ENCODE data around the gene TARM1.
A peak's percentile ranks its signal among the peaks of the same experiment; 100 is the strongest.
"Not testable (repeated sequence)": the region's sequence is repeated elsewhere in the genome, so short reads cannot be mapped to it uniquely, and the experiment has no call there.

The TARM1 gene

GRCh38 chr19:54107876-54108490 is 26.8 kb upstream of the TARM1 start:
- TF ChIP-seq CTCF (IDR thresholded peaks at IDR 0.05): no peak
- DNase-seq (ENCODE audit: low spot score): peak; percentile 47
- Histone ChIP-seq H3K4me3 (no peak overlapping the region), H3K27ac (no peak overlapping the region)

GRCh38 chr19:54106716-54107115 is 25.6 kb upstream of the TARM1 start:
- Histone ChIP-seq H3K27ac (no peak overlapping the region), H3K4me3 (no peak overlapping the region)
- TF ChIP-seq CTCF (IDR thresholded peaks at IDR 0.05): no peak
- no peak for DNase-seq (ENCODE audit: low spot score)

GRCh38 chr19:54105796-54106195 is 24.6 kb upstream of the TARM1 start:
- no peak for DNase-seq (ENCODE audit: low spot score)
- no peak for TF ChIP-seq CTCF (IDR thresholded peaks at IDR 0.05)
- Histone ChIP-seq H3K4me3 (no peak overlapping the region), H3K27ac (no peak overlapping the region)

GRCh38 chr19:54104998-54105715 is 24.0 kb upstream of the TARM1 start:
- Histone ChIP-seq H3K27ac (no peak overlapping the region), H3K4me3 (no peak overlapping the region)
- DNase-seq (ENCODE audit: low spot score): no peak
- no peak for TF ChIP-seq CTCF (IDR thresholded peaks at IDR 0.05)

- peak within 1 kb of the TSS; percentile 80 to 82 for H3K27ac ChIP-seq
- peak within 1 kb of the TSS; percentile 95 for H3K4me3 ChIP-seq
- DNase-seq (ENCODE audit: low spot score): peak; percentile 98
- TF ChIP-seq CTCF (IDR thresholded peaks at IDR 0.05): no peak
Observed at GRCh38 chr19:54102421-54103169, 21.4 kb upstream of the TARM1 start, which contains the start of gene NDUFA3. NDUFA3 (plus strand) TSS chr19:54102855; CDS start chr19:54102879, 24 bp downstream.

GRCh38 chr19:54100561-54100960 is 19.4 kb upstream of the TARM1 start, which contains the start of gene OSCAR:
OSCAR (minus strand) TSS chr19:54100803; CDS start chr19:54100792, 11 bp downstream.
- no peak for DNase-seq (ENCODE audit: low spot score)
- Histone ChIP-seq H3K4me3 (no peak within 1 kb of the TSS), H3K27ac (no peak within 1 kb of the TSS)
- no peak for TF ChIP-seq CTCF (IDR thresholded peaks at IDR 0.05)

- DNase-seq (ENCODE audit: low spot score); H3K4me3 ChIP-seq; H3K27ac ChIP-seq: not testable (repeated sequence)
Observed at GRCh38 chr19:54099903-54100255, 18.7 kb upstream of the TARM1 start.
